Liver (tissue), 9 donors: Measurements from ENCODE around the gene SLC24A3. TPM values are rescaled to one million over a fixed set of nuclear protein-coding genes. Genes with fewer than 3 reads are reported as not detected.

Source experiments
- DNase-seq: peaks from one replicate; pipeline ENCODE4 v3.0.0-alpha.2; 2017; ENCODE audit warnings: low spot score
- H3K27ac ChIP-seq, 2 donors: one replicate each; pipeline ENCODE4 v1.7.0; 2013; ENCODE audit warnings: inconsistent platforms in 2 of 2, low read length in 2 of 2, control low read depth in 1 of 2, low read depth in 1 of 2, mild to moderate bottlenecking in 1 of 2
- H3K27me3 ChIP-seq, 4 donors: one replicate each; pipeline versions ENCODE4 v1.6.1 to v1.7.0; 2013; ENCODE audit warnings: low read length in 3 of 4, inconsistent platforms in 1 of 4, mild to moderate bottlenecking in 1 of 4, moderate library complexity in 1 of 4; ENCODE audit not compliant: control insufficient read depth in 4 of 4, insufficient read depth in 4 of 4
- H3K36me3 ChIP-seq, 4 donors: one replicate each; pipeline versions ENCODE4 v1.6.1 to v1.7.0; 2013; ENCODE audit warnings: low read length in 3 of 4, mild to moderate bottlenecking in 3 of 4, low read depth in 1 of 4, moderate library complexity in 1 of 4; ENCODE audit not compliant: control insufficient read depth in 4 of 4, insufficient read depth in 3 of 4
- H3K4me1 ChIP-seq, 4 donors: one replicate each; pipeline versions ENCODE4 v1.6.1 to v1.7.0; 2013; ENCODE audit warnings: low read length in 3 of 4, mild to moderate bottlenecking in 3 of 4, moderate library complexity in 1 of 4; ENCODE audit not compliant: control insufficient read depth in 4 of 4, insufficient read depth in 4 of 4
- H3K4me3 ChIP-seq, 3 donors: one replicate each; pipeline versions ENCODE4 v1.6.1 to v1.7.0; 2013; ENCODE audit warnings: low read length in 3 of 3, control low read depth in 1 of 3, low read depth in 1 of 3, mild to moderate bottlenecking in 1 of 3
- H3K9ac ChIP-seq, 2 donors: one replicate each; pipeline ENCODE4 v1.7.0; 2013; ENCODE audit warnings: low read length in 2 of 2, mild to moderate bottlenecking in 2 of 2, moderate library complexity in 2 of 2, control low read depth in 1 of 2, low read depth in 1 of 2
- H3K9me3 ChIP-seq, 4 donors: one replicate each; pipeline versions ENCODE4 v1.6.1 to v1.7.0; 2013; ENCODE audit warnings: low read length in 3 of 4; ENCODE audit not compliant: control insufficient read depth in 4 of 4
- CTCF ChIP-seq: fragments of 150-350 bp; IDR thresholded peaks from 2 replicates; pipeline ENCODE4 v1.5.1; 2017; ENCODE audit warnings: improper control_type of control experiment, low read depth, low read length; ENCODE audit not compliant: missing input control
- EGR1 ChIP-seq, 2 donors: IDR thresholded peaks; 2 replicates each; pipeline ENCODE4 v1.6.1; 2016 to 2018; ENCODE audit warnings: antibody characterized with exemption in 2 of 2, low read depth in 2 of 2
- FOXA1 ChIP-seq: IDR thresholded peaks from 2 replicates; pipeline ENCODE4 v1.6.1; 2016; ENCODE audit warnings: antibody characterized with exemption
- FOXA2 ChIP-seq: IDR thresholded peaks from 2 replicates; pipeline ENCODE4 v1.6.1; 2016; ENCODE audit warnings: antibody characterized with exemption
- GABPA ChIP-seq, 2 donors: IDR thresholded peaks in 1 of 2; conservative IDR thresholded peaks in 1 of 2; 2 replicates each; pipeline ENCODE4 v1.6.1; 2016; ENCODE audit warnings: antibody characterized with exemption in 2 of 2, mild to moderate bottlenecking in 1 of 2, moderate library complexity in 1 of 2
- HNF4A ChIP-seq, 2 donors: conservative IDR thresholded peaks; 2 replicates each; pipeline ENCODE4 v1.6.1; 2016; ENCODE audit warnings: antibody characterized with exemption in 2 of 2, mild to moderate bottlenecking in 2 of 2
- HNF4G ChIP-seq: IDR thresholded peaks from 2 replicates; pipeline ENCODE4 v1.6.1; 2016; ENCODE audit warnings: antibody characterized with exemption
- JUND ChIP-seq, 2 donors: IDR thresholded peaks; 2 replicates each; pipeline ENCODE4 v1.6.1; 2016; ENCODE audit warnings: antibody characterized with exemption in 2 of 2
- MAX ChIP-seq: IDR thresholded peaks from 2 replicates; pipeline ENCODE4 v1.6.1; 2016; ENCODE audit warnings: antibody characterized with exemption
- NR2F2 ChIP-seq: IDR thresholded peaks from 2 replicates; pipeline ENCODE4 v1.6.1; 2016; ENCODE audit warnings: antibody characterized with exemption
- RAD21 ChIP-seq, 2 donors: IDR thresholded peaks; 2 replicates each; pipeline ENCODE4 v1.6.1; 2016; ENCODE audit warnings: antibody characterized with exemption in 2 of 2, mild to moderate bottlenecking in 2 of 2
- REST ChIP-seq: IDR thresholded peaks from 2 replicates; pipeline ENCODE4 v1.6.1; 2016; ENCODE audit warnings: antibody characterized with exemption, mild to moderate bottlenecking
- RXRA ChIP-seq, 2 donors: IDR thresholded peaks; 2 replicates each; pipeline ENCODE4 v1.6.1; 2017 to 2018; ENCODE audit warnings: antibody characterized with exemption in 2 of 2, mild to moderate bottlenecking in 1 of 2
- SP1 ChIP-seq: IDR thresholded peaks from 2 replicates; pipeline ENCODE4 v1.6.1; 2018; ENCODE audit warnings: antibody characterized with exemption, mild to moderate bottlenecking
- TAF1 ChIP-seq: conservative IDR thresholded peaks from 2 replicates; pipeline ENCODE4 v1.6.1; 2016; ENCODE audit warnings: antibody characterized with exemption, mild to moderate bottlenecking
- YY1 ChIP-seq: IDR thresholded peaks from 2 replicates; pipeline ENCODE4 v1.6.1; 2016; ENCODE audit warnings: antibody characterized with exemption, mild to moderate bottlenecking
- ZBTB33 ChIP-seq: IDR thresholded peaks from 2 replicates; pipeline ENCODE4 v1.6.1; 2016; ENCODE audit warnings: antibody characterized with exemption
- WGBS: extraction: QIAGEN DNeasy Blood & Tissue Kit; methylation state at CpG from one replicate; pipeline ENCODE4 v1.1.7; 2013; 5-methylcytosine and 5-hydroxymethylcytosine counted together
- polyA plus RNA-seq, 2 donors: library from polyadenylated mRNA; stranded (reverse) in 1 of 2; unstranded in 1 of 2; fragments of 200-250 nt in 1 of 2; fragments of >200 nt in 1 of 2; fragmentation: Nextera tagmentation in 1 of 2; extraction: Ambion mirVana in 1 of 2; gene quantifications; one replicate each; pipeline versions ENCODE4 v1.2.1 to v1.2.3, GENCODE V29; 2013 to 2015
- total RNA-seq, 2 donors: library from RNA; depleted of rRNA; stranded (reverse); fragments of >200 nt; gene quantifications; one replicate each; pipeline ENCODE4 v1.2.3, GENCODE V29; 2014
- TF ChIP-seq, protein P1 (sequence below): IDR thresholded peaks from 2 replicates; pipeline ENCODE4 v1.6.1; 2016; ENCODE audit warnings: antibody characterized with exemption
- donor health status: healthy.
- donor health status: healthy.
- donor health status: healthy.
- donor health status: healthy.
- donor health status: healthy.

Gene SLC24A3
- total and polyA plus RNA-seq, 4 donors = 0.28 to 1.8 (median 0.46) TPM

DNA sequence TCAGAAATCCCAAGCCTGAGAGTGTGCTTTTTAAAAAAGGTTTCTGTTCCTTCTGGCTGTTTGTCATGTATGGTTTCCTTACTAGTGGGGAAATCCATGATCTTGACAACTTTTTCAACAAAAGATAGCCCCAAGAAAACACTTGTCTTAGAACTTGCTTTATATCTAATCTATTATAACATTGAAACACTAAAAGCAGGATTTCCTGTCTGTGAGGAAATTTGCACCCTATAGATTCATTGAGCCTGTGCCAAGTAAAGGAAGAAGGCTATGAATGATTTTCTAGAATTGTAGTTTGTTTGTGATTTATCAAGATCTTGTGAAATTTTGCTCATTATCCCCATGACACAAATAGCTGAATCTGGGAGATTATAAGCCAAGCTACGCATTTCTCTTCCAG lies 307.0 kb downstream of the SLC24A3 start:
- no peaks in the 10 kb centered on the region for H3K4me1 ChIP-seq
- peaks cover 0 to 2% (median 0%) of the 10 kb centered on the region in 4 donors for H3K27me3 ChIP-seq
- 42% methylated on average over 1 of the region's 1 CpG for WGBS
- no peak for DNase-seq
- H3K27ac ChIP-seq = no peak overlapping the region
- H3K36me3 ChIP-seq = no peaks in the 10 kb centered on the region
- H3K9ac ChIP-seq = no peak overlapping the region
- H3K4me3 ChIP-seq = no peak overlapping the region
- TF ChIP-seq SP1 (no peak), JUND (IDR thresholded peaks at IDR 0.05) (no peak), GABPA (IDR thresholded peaks at IDR 0.05 in 1 of 2, conservative IDR thresholded peaks at IDR 0.05 in 1 of 2) (no peak), HNF4A (conservative IDR thresholded peaks at IDR 0.05) (no peak), FOXA1 (no peak), EGR1 (IDR thresholded peaks at IDR 0.05; ENCODE audit: low read depth in 2 of 2) (no peak), CTCF (no peak), YY1 (no peak), ZBTB33 (no peak), RAD21 (IDR thresholded peaks at IDR 0.05) (no peak), MAX (no peak), HNF4G (no peak), TAF1 (no peak), NR2F2 (no peak), REST (no peak), RXRA (IDR thresholded peaks at IDR 0.05) (no peak), FOXA2 (no peak)
- TF ChIP-seq, protein P1, sequence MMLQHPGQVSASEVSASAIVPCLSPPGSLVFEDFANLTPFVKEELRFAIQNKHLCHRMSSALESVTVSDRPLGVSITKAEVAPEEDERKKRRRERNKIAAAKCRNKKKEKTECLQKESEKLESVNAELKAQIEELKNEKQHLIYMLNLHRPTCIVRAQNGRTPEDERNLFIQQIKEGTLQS = no peak
- H3K9me3 ChIP-seq = no peaks in the 10 kb centered on the region
